HG02642 (cell line): ENCODE data around the gene NFIB.

Experiments used
- ATAC-seq: cut with Tn5 transposase; IDR thresholded peaks from one replicate; pipeline ENCODE4 v1.9.1; 2021; ENCODE audit warnings: mild to moderate bottlenecking; ENCODE audit not compliant: unreplicated experiment, poor library complexity

Gene NFIB

DNA sequence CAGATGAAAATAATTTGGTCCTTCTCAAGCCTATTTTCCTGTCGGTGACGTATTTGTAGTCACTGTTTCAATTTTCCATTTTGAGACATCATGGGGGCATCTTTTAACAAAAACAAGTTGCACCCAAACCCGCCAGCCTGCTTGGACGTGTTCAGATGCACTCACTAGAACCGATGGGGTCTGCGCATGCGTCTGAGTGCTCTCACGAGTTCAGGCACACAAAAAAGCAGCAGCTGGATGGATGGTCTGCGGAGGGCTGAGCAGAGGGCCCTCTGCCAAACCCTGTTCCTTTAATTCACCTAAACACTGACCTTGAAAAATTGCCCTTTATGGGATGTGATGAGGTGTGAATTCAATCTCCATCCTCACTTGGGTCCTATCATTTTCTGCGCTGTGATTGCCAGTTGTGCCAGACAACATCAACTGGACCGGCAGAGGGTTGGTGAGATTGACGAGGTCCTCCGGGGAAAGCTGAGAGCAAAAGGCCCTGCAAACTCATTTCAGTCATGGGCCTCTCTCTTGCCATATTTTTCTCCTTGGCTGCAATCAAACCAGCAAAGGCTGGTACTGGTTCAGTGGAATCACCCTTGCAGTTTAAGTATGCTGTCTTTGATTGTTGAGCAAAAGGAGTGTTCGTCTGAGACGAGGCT lies 251.9 kb downstream of the NFIB start:
- ATAC-seq: no peak

DNA sequence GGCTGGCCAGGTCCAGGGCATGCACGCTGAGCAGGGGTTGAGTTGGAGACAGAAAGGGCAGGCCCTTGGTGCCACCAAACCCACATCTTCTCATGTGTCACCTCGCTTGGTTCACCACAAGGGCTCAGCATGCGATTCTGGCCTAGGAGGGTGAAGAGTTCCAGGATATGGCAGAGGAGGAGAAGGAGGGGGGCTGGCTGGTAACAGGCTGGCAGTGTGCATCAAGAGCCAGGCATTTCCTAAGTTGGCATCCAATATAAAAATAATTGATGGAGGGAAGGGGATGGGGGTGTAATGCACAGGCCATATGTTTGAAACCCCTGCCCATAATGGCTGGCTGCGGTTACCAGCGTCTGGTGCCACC lies 255.6 kb downstream of the NFIB start:
- no peak for ATAC-seq

DNA sequence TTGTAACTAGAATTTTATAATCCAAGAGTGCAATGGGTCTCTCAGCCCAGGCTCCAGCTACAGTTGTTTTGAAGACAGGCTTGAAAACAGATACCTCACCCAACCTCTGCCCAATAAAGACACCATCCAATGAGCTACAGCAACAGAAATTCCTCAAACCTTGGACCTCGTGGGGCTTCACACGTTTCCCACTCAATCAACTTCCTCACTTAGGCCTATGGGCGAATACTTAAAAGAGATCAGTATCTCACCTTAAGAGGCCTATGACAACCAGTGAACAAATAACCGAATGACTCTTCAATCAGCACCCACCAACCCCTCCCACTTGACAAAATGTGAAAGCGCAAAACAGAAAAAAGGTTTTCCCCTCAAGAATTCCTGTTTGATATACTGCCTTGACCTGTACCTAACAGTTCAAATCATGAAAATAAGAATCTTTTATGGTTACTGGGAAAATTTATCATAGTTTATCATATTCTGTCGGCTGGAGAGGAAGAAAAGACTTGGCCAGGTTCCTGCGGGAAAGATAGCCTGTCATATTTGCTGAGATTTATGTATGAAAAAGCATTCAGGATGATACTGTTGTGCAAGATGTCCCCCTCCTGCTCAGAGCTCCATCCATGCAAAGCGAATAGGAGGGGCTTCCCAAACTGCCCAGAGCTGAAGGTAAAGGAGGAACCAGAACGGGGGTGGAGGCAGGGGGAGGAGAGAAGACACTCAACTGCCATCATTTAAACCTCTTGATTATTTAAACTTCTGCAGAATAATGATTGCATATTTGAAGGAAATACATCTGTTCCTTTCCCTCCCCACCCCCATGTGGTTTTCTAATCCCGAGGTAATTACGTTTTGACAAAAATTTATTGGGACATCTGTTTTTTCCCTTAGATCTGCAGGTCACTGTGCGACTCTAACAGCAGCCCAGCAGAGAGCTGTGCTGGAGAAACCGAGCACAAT lies 256.3 kb downstream of the NFIB start:
- ATAC-seq: no peak

DNA sequence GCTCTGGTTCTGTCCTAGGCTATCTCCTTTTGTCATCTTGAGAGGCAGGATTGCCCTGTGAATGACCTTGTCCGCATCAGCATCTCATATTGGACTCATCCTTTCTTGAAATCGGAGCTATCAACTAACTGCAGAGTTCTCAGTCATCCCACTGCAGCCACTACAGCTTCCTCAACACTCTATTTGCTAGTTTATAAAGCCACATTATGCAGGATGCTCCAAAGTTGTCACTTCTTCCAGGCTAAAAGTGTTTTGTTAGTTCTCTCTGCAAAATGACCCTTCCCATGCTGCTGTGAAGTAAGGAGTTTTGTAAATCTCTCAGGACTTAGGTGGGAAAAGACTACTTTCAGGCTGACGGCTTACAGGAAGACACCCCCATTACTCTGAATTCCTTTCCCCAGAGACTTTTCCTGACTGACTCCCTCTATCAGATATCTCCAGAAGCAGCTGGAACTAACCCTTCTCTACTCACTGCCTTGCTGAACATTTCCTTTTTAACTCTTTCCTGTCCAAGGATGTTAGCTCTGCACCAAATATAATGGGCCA lies 257.6 kb downstream of the NFIB start:
- ATAC-seq: no peak

DNA sequence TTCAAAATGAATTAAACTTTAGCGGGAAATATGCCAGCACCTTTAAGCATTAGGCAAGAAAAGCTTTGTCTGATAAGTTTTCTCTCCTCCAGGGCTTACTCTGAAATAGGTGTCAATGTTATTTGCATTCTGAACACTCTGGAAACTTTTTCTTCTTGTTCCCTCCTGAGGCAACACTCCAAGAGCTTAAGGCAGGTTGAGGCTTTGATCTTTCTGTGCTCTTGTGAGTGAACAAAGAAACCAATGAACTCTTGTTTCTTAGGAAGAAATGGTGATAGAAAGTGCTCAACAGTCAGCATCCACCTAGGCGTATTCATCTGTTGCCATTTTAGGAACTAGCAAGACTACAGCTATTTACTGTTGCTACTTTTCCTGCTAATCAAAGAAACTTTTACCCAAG lies 259.8 kb downstream of the NFIB start:
- ATAC-seq: no peak

DNA sequence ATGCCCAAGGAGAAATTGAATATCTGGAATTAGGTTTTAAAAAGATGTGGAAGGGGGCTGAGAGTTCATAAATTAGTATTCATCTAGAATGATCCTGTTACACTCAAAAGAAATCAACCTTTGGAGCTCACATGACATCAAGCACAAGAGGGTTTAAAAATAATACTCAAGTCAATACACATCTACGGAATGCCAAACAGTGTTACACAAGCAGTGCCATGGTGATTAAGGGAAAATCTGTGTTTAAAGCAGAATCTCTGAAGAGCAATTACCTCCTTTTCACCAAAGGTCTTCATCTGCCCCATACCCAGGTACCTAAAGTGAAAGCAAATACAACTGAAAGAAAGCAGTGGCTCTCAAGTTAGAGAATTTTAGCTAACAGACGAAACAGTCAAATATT lies 261.6 kb downstream of the NFIB start:
- no peak for ATAC-seq

DNA sequence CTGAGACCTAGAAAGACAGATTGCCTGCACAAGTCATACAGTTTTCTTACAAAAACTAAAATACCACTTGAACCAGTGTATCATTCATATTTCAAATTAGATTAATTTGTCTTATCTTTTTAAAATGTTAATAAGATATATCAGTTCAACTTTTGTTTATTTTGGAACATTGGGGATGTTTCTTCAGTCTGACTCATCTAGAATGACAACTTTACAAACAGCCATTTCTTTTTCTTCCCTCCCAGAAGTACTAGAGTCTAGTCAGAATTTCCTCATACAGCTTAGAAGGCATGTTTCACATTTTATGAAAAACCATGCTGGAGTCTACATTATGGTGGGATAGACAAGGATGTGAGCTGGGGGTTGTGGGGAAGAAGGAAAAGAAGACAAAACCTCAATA lies 262.5 kb downstream of the NFIB start:
- no peak for ATAC-seq

DNA sequence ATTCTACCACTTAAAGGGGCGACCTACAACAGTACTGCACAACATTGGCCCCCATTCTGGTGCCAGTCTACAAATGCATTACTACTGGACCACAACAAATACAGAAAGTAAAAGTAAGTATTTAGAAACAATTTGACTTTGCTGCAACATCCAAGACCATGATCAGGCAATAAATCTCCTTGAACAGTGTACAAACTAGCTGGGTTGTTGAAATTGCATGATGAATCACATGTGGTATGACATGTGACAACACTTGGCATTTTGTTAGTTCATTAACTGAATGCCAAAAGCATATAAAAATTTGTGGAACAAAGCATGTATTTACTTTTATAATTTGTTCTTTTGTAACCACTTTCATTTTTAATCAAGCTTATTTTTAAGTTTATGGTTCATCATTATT lies 270.5 kb downstream of the NFIB start:
- no peak for ATAC-seq

DNA sequence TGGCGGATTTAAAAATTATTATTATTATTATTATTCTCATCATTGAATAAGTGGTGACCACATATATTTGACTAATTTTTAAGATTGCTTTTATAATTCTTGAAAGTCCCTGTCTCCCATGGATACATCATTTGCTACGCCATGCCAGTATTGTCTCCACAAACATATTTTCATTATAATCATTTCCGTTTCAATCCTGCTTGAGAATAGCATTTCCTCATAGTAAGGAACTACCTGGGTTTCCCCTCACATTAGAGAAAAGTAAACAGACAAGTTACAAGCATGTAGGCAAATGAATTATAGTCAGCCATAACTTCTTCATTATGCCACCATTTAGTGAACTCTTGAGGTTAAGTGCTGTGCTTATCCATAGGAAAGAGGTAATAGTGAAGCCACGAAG lies 276.6 kb downstream of the NFIB start:
- no peak for ATAC-seq

DNA sequence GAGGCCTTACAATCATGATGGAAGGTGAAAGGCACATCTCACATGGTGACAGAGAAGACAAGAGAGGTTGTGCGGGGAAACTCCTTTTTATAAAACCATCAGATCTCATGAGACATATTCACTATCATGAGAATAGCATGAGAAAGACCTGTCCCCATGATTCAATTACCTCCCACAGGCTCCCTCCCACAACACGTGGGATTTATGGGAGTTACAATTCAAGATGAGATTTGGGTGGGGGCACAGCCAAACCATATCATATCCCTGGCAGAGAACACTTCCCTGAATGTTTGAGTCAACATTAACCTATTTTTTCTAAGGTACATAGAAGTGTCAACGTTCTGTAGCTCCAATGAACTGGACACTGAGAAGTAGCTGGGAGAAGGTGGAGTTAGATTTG lies 280.9 kb downstream of the NFIB start:
- no peak for ATAC-seq
